K562 (cell line): ENCODE measurements around the gene CUL9. TPM values are rescaled to one million over a fixed set of nuclear protein-coding genes. Genes with fewer than 3 reads are reported as not detected.

Source experiments
- ARNT ChIP-seq, 2 experiments: fragments of 450-650 bp; IDR thresholded peaks; 2 replicates each; pipeline ENCODE4 v1.6.1; 2016; ENCODE audit warnings: mild to moderate bottlenecking in 1 of 2
- ATF7 ChIP-seq: fragments of 450-650 bp; IDR thresholded peaks from 2 replicates; pipeline ENCODE4 v1.7.1; 2014; ENCODE audit warnings: mild to moderate bottlenecking, moderate library complexity
- BRF1 ChIP-seq: IDR thresholded peaks from 3 replicates; pipeline ENCODE4 v1.6.1; 2011; ENCODE audit warnings: borderline replicate concordance, mild to moderate bottlenecking; ENCODE audit not compliant: insufficient read length; ENCODE audit errors: extremely low read depth
- CHD4 ChIP-seq: fragments of 200-600 bp; sonication (generic); IDR thresholded peaks from 3 replicates; pipeline ENCODE4 v1.6.1; 2012; ENCODE audit warnings: low read depth, mild to moderate bottlenecking, mixed read lengths, low read length, inconsistent platforms; ENCODE audit not compliant: insufficient read depth, insufficient replicate concordance, poor library complexity, severe bottlenecking
- CREB1 ChIP-seq, 2 experiments: sonication (generic) in 1 of 2; formaldehyde crosslinking in 1 of 2; IDR thresholded peaks; 2 replicates each; pipeline versions ENCODE4 v1.6.1 to v1.8.0; 2012 to 2022; ENCODE audit warnings: inconsistent platforms in 1 of 2, mild to moderate bottlenecking in 1 of 2, missing genetic modification reagents in 1 of 2, moderate library complexity in 1 of 2
- FOXP1 ChIP-seq: sonication (generic); formaldehyde crosslinking; IDR thresholded peaks from 2 replicates; pipeline ENCODE4 v1.8.0; 2022; ENCODE audit warnings: mild to moderate bottlenecking, missing genetic modification reagents
- HMG20A ChIP-seq: fragments of 450-650 bp; formaldehyde crosslinking; conservative IDR thresholded peaks from 2 replicates; pipeline ENCODE4 v1.4.0; 2020; ENCODE audit warnings: mild to moderate bottlenecking, mixed read lengths
- HMG20B ChIP-seq: fragments of 250-450 bp; sonication (Bioruptor Pico); IDR thresholded peaks from 2 replicates; pipeline ENCODE4 v1.5.0; 2021; ENCODE audit warnings: mild to moderate bottlenecking
- HNRNPLL ChIP-seq: fragments of 200-400 bp; formaldehyde crosslinking; IDR thresholded peaks from 2 replicates; pipeline ENCODE4 v1.6.1; 2017; ENCODE audit warnings: low read length, low read depth, mild to moderate bottlenecking; ENCODE audit not compliant: poor library complexity, severe bottlenecking
- IRF9 ChIP-seq: fragments of 450-650 bp; IDR thresholded peaks from 2 replicates; pipeline ENCODE4 v1.6.1; 2016; ENCODE audit warnings: missing biosample characterization, missing genetic modification characterization
- JUNB ChIP-seq: fragments of 450-650 bp; formaldehyde crosslinking; conservative IDR thresholded peaks from 2 replicates; pipeline ENCODE4 v1.4.0; 2020; ENCODE audit warnings: mild to moderate bottlenecking
- MAZ ChIP-seq, 2 experiments: fragments of 450-650 bp in 1 of 2; sonication (generic) in 1 of 2; formaldehyde crosslinking; IDR thresholded peaks in 1 of 2; conservative IDR thresholded peaks in 1 of 2; 2 replicates each; pipeline versions ENCODE4 v1.4.0 to v1.5.0; 2020; ENCODE audit warnings: mild to moderate bottlenecking in 1 of 2, missing genetic modification reagents in 1 of 2
- MITF ChIP-seq: IDR thresholded peaks from 2 replicates; pipeline ENCODE4 v1.6.1; 2014; ENCODE audit warnings: antibody characterized with exemption
- NFE2 ChIP-seq: IDR thresholded peaks from 2 replicates; pipeline ENCODE4 v1.6.1; 2014; ENCODE audit warnings: antibody characterized with exemption, low read depth
- POLR2A ChIP-seq: fragments of 450-650 bp; conservative IDR thresholded peaks from 2 replicates; pipeline ENCODE4 v1.6.1; 2016
- POLR2G ChIP-seq: fragments of 200-400 bp; formaldehyde crosslinking; IDR thresholded peaks from 2 replicates; pipeline ENCODE4 v1.6.1; 2017; ENCODE audit warnings: low read depth, mild to moderate bottlenecking, antibody characterized with exemption, low read length, moderate library complexity
- RBM22 ChIP-seq: fragments of 200-400 bp; formaldehyde crosslinking; IDR thresholded peaks from 2 replicates; pipeline ENCODE4 v1.6.1; 2018; ENCODE audit warnings: low read length, low read depth; ENCODE audit not compliant: poor library complexity, severe bottlenecking
- RCOR1 ChIP-seq, 2 experiments: IDR thresholded peaks; 2 replicates each; pipeline ENCODE4 v1.6.1; 2012; ENCODE audit warnings: low read depth in 2 of 2, low read length in 2 of 2, borderline replicate concordance in 1 of 2, improper control_type of control experiment in 1 of 2
- SIN3B ChIP-seq: fragments of 450-650 bp; IDR thresholded peaks from 2 replicates; pipeline ENCODE4 v1.6.1; 2017; ENCODE audit warnings: low read depth, mild to moderate bottlenecking, moderate library complexity
- SMAD1 ChIP-seq: fragments of 150-350 bp; IDR thresholded peaks from 2 replicates; pipeline ENCODE4 v1.6.1; 2014; ENCODE audit warnings: low read length, low read depth; ENCODE audit not compliant: partially characterized antibody
- ZBTB17 ChIP-seq: fragments of 450-650 bp; formaldehyde crosslinking; IDR thresholded peaks from 2 replicates; pipeline ENCODE4 v1.4.0; 2020; ENCODE audit warnings: mild to moderate bottlenecking
- ZNF124 ChIP-seq: sonication (generic); formaldehyde crosslinking; IDR thresholded peaks from 2 replicates; pipeline ENCODE4 v1.8.1; 2022; ENCODE audit warnings: missing genetic modification reagents
- ZNF165 ChIP-seq: fragments of 250-450 bp; sonication (Bioruptor Pico); IDR thresholded peaks from 2 replicates; pipeline ENCODE4 v1.4.0; 2020; ENCODE audit warnings: borderline replicate concordance
- ZNF444 ChIP-seq: fragments of 250-450 bp; sonication (Bioruptor Pico); IDR thresholded peaks from 2 replicates; pipeline ENCODE4 v1.4.0; 2020; ENCODE audit warnings: mild to moderate bottlenecking, moderate library complexity
- ZNF586 ChIP-seq: fragments of 450-650 bp; formaldehyde crosslinking; conservative IDR thresholded peaks from 2 replicates; pipeline ENCODE4 v1.4.0; 2020; ENCODE audit warnings: mild to moderate bottlenecking, moderate library complexity
- ZNF699 ChIP-seq: fragments of 250-450 bp; sonication (Bioruptor Pico); IDR thresholded peaks from 2 replicates; pipeline ENCODE4 v1.8.0; 2021; ENCODE audit warnings: mild to moderate bottlenecking, moderate library complexity; ENCODE audit not compliant: insufficient replicate concordance
- polyA plus RNA-seq, 8 experiments: library from polyadenylated mRNA; depleted of rRNA in 4 of 8; stranded (reverse) in 5 of 8; unstranded in 3 of 8; fragments of >200 nt; fragmentation: Nextera tagmentation in 2 of 8; fragmentation: Illumina TruSeq in 1 of 8; extraction: Ambion mirVana in 2 of 8; extraction: Trizol in 1 of 8; gene quantifications; 2 replicates each; pipeline versions ENCODE4 v1.2.1 to v1.2.3, GENCODE V29; 2011 to 2014; ENCODE audit warnings: inconsistent platforms in 1 of 8, missing spikeins in 1 of 8
- total RNA-seq, 7 experiments: library from RNA; depleted of rRNA in 6 of 7; stranded (reverse); fragments of >200 nt in 6 of 7; fragmentation: Illumina TruSeq in 2 of 7; extraction: Trizol in 2 of 7; gene quantifications; 2 replicates each; pipeline versions ENCODE4 v1.2.1 to v1.2.3, GENCODE V29; 2011 to 2021; ENCODE audit warnings: low replicate concordance in 1 of 7

The CUL9 gene
- total and polyA plus RNA-seq, 9 of the 15 experiments (the other 6 are each of a cell fraction or from before 2014, with no cell fraction given) = 0.50 to 20.7 (median 6.6) TPM

- TF ChIP-seq SMAD1 (no peak), ZNF165 (CRISPR knock-in tag) (no peak), ARNT (IDR thresholded peaks at IDR 0.05) (no peak), RBM22 (peak; percentile 75), HMG20A (CRISPR knock-in tag) (no peak), IRF9 (tag) (no peak), ZNF699 (CRISPR knock-in tag) (no peak), POLR2A (peak; percentile 82), FOXP1 (peak; percentile 93), ZNF444 (no peak), SIN3B (peak; percentile 79), JUNB (no peak), HMG20B (CRISPR knock-in tag) (no peak), ZNF586 (CRISPR knock-in tag) (no peak), NFE2 (peak; percentile 33; the same call in 1 of the 2 replicates), MITF (peak; percentile 95), ZNF124 (CRISPR knock-in tag) (no peak), CHD4 (no peak), ZBTB17 (CRISPR knock-in tag) (no peak), CREB1 (IDR thresholded peaks at IDR 0.05) (peak; percentile 29; the same call in 1 of the 2 replicates), CREB1 (CRISPR knock-in tag; IDR thresholded peaks at IDR 0.05) (peak; percentile 75), BRF1 (no peak), ATF7 (peak; percentile 75), RCOR1 (IDR thresholded peaks at IDR 0.05; ENCODE audit: borderline replicate concordance in 1 of 2, low read depth in 2 of 2, low read length in 2 of 2) (0 out of 4 replicates have a peak, but pooled peaks of 1 of the 2 experiments have one; percentile 26), HNRNPLL (no peak), MAZ (CRISPR knock-in tag; conservative IDR thresholded peaks at IDR 0.05 in 1 of 2, IDR thresholded peaks at IDR 0.05 in 1 of 2) (peak in 1 of 2 experiments; percentile 90; a peak in 2 of 4 replicates), POLR2G (peak; percentile 97)
These were observed 47.2 kb downstream of the CUL9 start, which contains the start of gene DNPH1 (continued) for GRCh38 chr6:43228951-43229802.
